H1 (cell line): ENCODE measurements around the gene PQBP1. TPM values are rescaled to one million over a fixed set of nuclear protein-coding genes. Genes with fewer than 3 reads are reported as not detected.

Source experiments
- CTCF ChIA-PET: fragments of 300-600 bp; sonication (Branson Sonifier 250); formaldehyde crosslinking; loops from one replicate; lab custom pipeline; 2021; ENCODE audit not compliant: partially characterized antibody; lab: Charles Lee
- POLR2A ChIA-PET: fragments of 300-600 bp; sonication (Branson Sonifier 250); formaldehyde crosslinking; loops from one replicate; lab custom pipeline; 2021; ENCODE audit warnings: inconsistent platforms; ENCODE audit not compliant: partially characterized antibody; lab: Charles Lee
- DNase-seq, 2 experiments: peaks; one replicate each; pipeline versions ENCODE4 v3.0.0 to v3.0.0-alpha.2; 2010 to 2022; ENCODE audit warnings: low spot score in 2 of 2, low read depth in 1 of 2, mixed read lengths in 1 of 2
- FAIRE-seq: peaks from 2 replicates; lab custom pipeline; 2011; peaks lifted over from hg19 to GRCh38; lab: Jason Lieb, UNC
- H2AFZ ChIP-seq: 2 replicates; pipeline ENCODE4 v1.8.1; 2012; ENCODE audit warnings: low read length, inconsistent platforms
- H2AK5ac ChIP-seq: 2 replicates; pipeline ENCODE4 v1.6.1; 2013; ENCODE audit warnings: low read depth, low read length
- H2BK120ac ChIP-seq: replicated peaks from 2 replicates; pipeline ENCODE3; 2013; ENCODE audit warnings: low read depth, low read length, inconsistent platforms
- H2BK12ac ChIP-seq: 2 replicates; pipeline ENCODE4 v1.6.1; 2013; ENCODE audit warnings: low read depth, low read length
- H2BK15ac ChIP-seq: 2 replicates; pipeline ENCODE4 v1.6.1; 2013; ENCODE audit warnings: low read length
- H2BK20ac ChIP-seq: 2 replicates; pipeline ENCODE4 v1.6.1; 2013; ENCODE audit warnings: low read length
- H2BK5ac ChIP-seq: 2 replicates; pipeline ENCODE4 v1.6.1; 2013; ENCODE audit warnings: low read depth, low read length
- H3K14ac ChIP-seq: 2 replicates; pipeline ENCODE4 v1.6.1; 2013; ENCODE audit warnings: inconsistent platforms; ENCODE audit not compliant: insufficient read length
- H3K18ac ChIP-seq: 2 replicates; pipeline ENCODE4 v1.6.1; 2013; ENCODE audit warnings: low read length; ENCODE audit errors: extremely low read depth
- H3K23ac ChIP-seq: 2 replicates; pipeline ENCODE4 v1.6.1; 2013; ENCODE audit warnings: inconsistent platforms; ENCODE audit not compliant: insufficient read length
- H3K23me2 ChIP-seq: 2 replicates; pipeline ENCODE4 v1.6.1; 2013; ENCODE audit warnings: low read depth, low read length
- H3K27ac ChIP-seq: 2 replicates; pipeline ENCODE4 v1.6.1; 2011; ENCODE audit warnings: low read depth, low read length, inconsistent platforms
- H3K27me3 ChIP-seq, 4 experiments: replicated peaks in 1 of 4; 1 replicate in 1 of 4; 2 replicates in 3 of 4; pipeline versions ENCODE4 v1.6.1 to v1.8.1; 2011 to 2013; ENCODE audit warnings: low read length in 3 of 4, mild to moderate bottlenecking in 3 of 4, inconsistent platforms in 2 of 4, mixed read lengths in 2 of 4, moderate library complexity in 1 of 4; ENCODE audit not compliant: control insufficient read depth in 3 of 4, insufficient read depth in 3 of 4; ENCODE audit errors: extremely low read depth in 1 of 4
- H3K36me3 ChIP-seq, 4 experiments: 2 replicates each; pipeline versions ENCODE4 v1.6.1 to v1.8.1; 2011 to 2013; ENCODE audit warnings: mild to moderate bottlenecking in 4 of 4, low read length in 3 of 4, moderate library complexity in 2 of 4, control low read depth in 1 of 4, inconsistent platforms in 1 of 4; ENCODE audit not compliant: insufficient read depth in 4 of 4, control insufficient read depth in 2 of 4
- H3K4ac ChIP-seq: replicated peaks from 2 replicates; pipeline ENCODE3; 2013; ENCODE audit warnings: low read length, low read depth, mixed read lengths, inconsistent platforms; ENCODE audit not compliant: insufficient read length
- H3K4me1 ChIP-seq, 4 experiments: replicated peaks in 1 of 4; 1 replicate in 1 of 4; 2 replicates in 3 of 4; pipeline versions ENCODE4 v1.6.1 to v1.8.1; 2011 to 2013; ENCODE audit warnings: low read length in 3 of 4, inconsistent platforms in 2 of 4, mixed read lengths in 1 of 4; ENCODE audit not compliant: insufficient read depth in 4 of 4, control insufficient read depth in 3 of 4
- H3K4me2 ChIP-seq, 2 experiments: 2 replicates each; pipeline versions ENCODE4 v1.6.1 to v1.8.1; 2011 to 2013; ENCODE audit warnings: low read depth in 2 of 2, low read length in 2 of 2, control low read depth in 1 of 2, inconsistent platforms in 1 of 2, mild to moderate bottlenecking in 1 of 2; ENCODE audit not compliant: insufficient read depth in 1 of 2
- H3K4me3 ChIP-seq, 4 experiments: fragments of 200-600, 300-600 bp in 1 of 4; sonication (generic), shearing (Covaris generic), sonication (Bioruptor Twin) in 1 of 4; 2 replicates each; pipeline versions ENCODE4 v1.5.1 to v1.8.1; 2011 to 2016; ENCODE audit warnings: low read length in 4 of 4, low read depth in 3 of 4, control low read depth in 2 of 4, inconsistent platforms in 2 of 4, mild to moderate bottlenecking in 2 of 4, mixed read lengths in 1 of 4, moderate library complexity in 1 of 4; ENCODE audit not compliant: insufficient read depth in 2 of 4; ENCODE audit errors: extremely low read depth in 1 of 4
- H3K56ac ChIP-seq: replicated peaks from 2 replicates; pipeline ENCODE3; 2013; ENCODE audit warnings: low read depth, mild to moderate bottlenecking, mixed read lengths, low read length, inconsistent platforms; ENCODE audit not compliant: insufficient read length
- H3K79me1 ChIP-seq: 2 replicates; pipeline ENCODE4 v1.6.1; 2013; ENCODE audit warnings: low read depth, low read length, control low read depth
- H3K79me2 ChIP-seq, 2 experiments: 2 replicates each; pipeline versions ENCODE4 v1.6.1 to v1.8.1; 2012 to 2013; ENCODE audit warnings: low read length in 2 of 2, mild to moderate bottlenecking in 2 of 2, inconsistent platforms in 1 of 2; ENCODE audit not compliant: insufficient read depth in 2 of 2, control insufficient read depth in 1 of 2
- H3K9ac ChIP-seq, 4 experiments: replicated peaks in 1 of 4; 1 replicate in 1 of 4; 2 replicates in 3 of 4; pipeline versions ENCODE4 v1.6.1 to v1.8.1; 2011 to 2013; ENCODE audit warnings: low read depth in 3 of 4, low read length in 3 of 4, control low read depth in 2 of 4, mild to moderate bottlenecking in 2 of 4, moderate library complexity in 2 of 4, inconsistent platforms in 1 of 4; ENCODE audit errors: extremely low read depth in 1 of 4
- H3K9me3 ChIP-seq, 2 experiments: 2 replicates each; pipeline versions ENCODE4 v1.6.1 to v1.8.1; 2012 to 2013; ENCODE audit warnings: mild to moderate bottlenecking in 2 of 2, moderate library complexity in 2 of 2, control low read depth in 1 of 2, inconsistent platforms in 1 of 2, low read depth in 1 of 2, low read length in 1 of 2, mixed read lengths in 1 of 2; ENCODE audit not compliant: insufficient read depth in 2 of 2
- H4K20me1 ChIP-seq, 2 experiments: replicated peaks in 1 of 2; 2 replicates each; pipeline versions ENCODE3 to v1.8.1; 2011 to 2013; ENCODE audit warnings: inconsistent platforms in 2 of 2, low read length in 2 of 2, mild to moderate bottlenecking in 1 of 2; ENCODE audit not compliant: insufficient read depth in 2 of 2, control insufficient read depth in 1 of 2
- H4K5ac ChIP-seq: 2 replicates; pipeline ENCODE4 v1.6.1; 2013; ENCODE audit warnings: low read length, low read depth, mixed read lengths, inconsistent platforms; ENCODE audit not compliant: insufficient read length
- H4K8ac ChIP-seq: 2 replicates; pipeline ENCODE4 v1.8.0; 2013; ENCODE audit warnings: mild to moderate bottlenecking, moderate library complexity, low read length, inconsistent platforms; ENCODE audit not compliant: insufficient read depth; ENCODE audit errors: extremely low read depth
- H4K91ac ChIP-seq: replicated peaks from 2 replicates; pipeline ENCODE3; 2013; ENCODE audit warnings: low read length, mixed read lengths, inconsistent platforms; ENCODE audit not compliant: insufficient read length
- CBX8 ChIP-seq: fragments of 300-800, 300-1000 bp; sonication (generic); IDR thresholded peaks from 2 replicates; pipeline ENCODE4 v1.7.1; 2016; ENCODE audit warnings: low read depth, low read length, borderline replicate concordance
- HDAC6 ChIP-seq: IDR thresholded peaks from one replicate; pipeline ENCODE4 v1.7.1; 2012; ENCODE audit warnings: low read depth, mild to moderate bottlenecking, inconsistent platforms, low read length, moderate library complexity
- KDM1A ChIP-seq: fragments of 200-600, 300-600 bp; sonication (generic); IDR thresholded peaks from 2 replicates; pipeline ENCODE4 v1.7.1; 2016; ENCODE audit warnings: mild to moderate bottlenecking, low read length, borderline replicate concordance
- NANOG ChIP-seq: IDR thresholded peaks from 2 replicates; pipeline ENCODE4 v1.6.1; 2011; ENCODE audit warnings: low read length, low read depth, mild to moderate bottlenecking, inconsistent platforms; ENCODE audit not compliant: insufficient read depth, poor library complexity, severe bottlenecking
- POLR2A ChIP-seq, 2 experiments: IDR thresholded peaks; 1 replicate in 1 of 2; 2 replicates in 1 of 2; pipeline ENCODE4 v1.6.1; 2011; ENCODE audit warnings: low read depth in 2 of 2, low read length in 2 of 2, mild to moderate bottlenecking in 2 of 2; ENCODE audit errors: control extremely low read depth in 1 of 2
- POLR2AphosphoS5 ChIP-seq: IDR thresholded peaks from 2 replicates; pipeline ENCODE4 v1.6.1; 2011; ENCODE audit warnings: low read depth, low read length
- RAD21 ChIP-seq, 2 experiments: IDR thresholded peaks in 1 of 2; conservative IDR thresholded peaks in 1 of 2; 2 replicates each; pipeline ENCODE4 v1.6.1; 2011; ENCODE audit warnings: low read depth in 2 of 2, low read length in 2 of 2, improper control_type of control experiment in 1 of 2, inconsistent platforms in 1 of 2, mild to moderate bottlenecking in 1 of 2, moderate library complexity in 1 of 2
- SIRT6 ChIP-seq: IDR thresholded peaks from one replicate; pipeline ENCODE4 v1.7.1; 2012; ENCODE audit warnings: low read length, inconsistent platforms
- TBP ChIP-seq: IDR thresholded peaks from 2 replicates; pipeline ENCODE4 v1.6.1; 2011; ENCODE audit warnings: low read depth, low read length, improper control_type of control experiment
- WGBS, 2 experiments: shearing (Covaris generic) in 1 of 2; methylation state at CpG; one replicate each; pipeline versions ENCODE4 v1.1.6 to v1.1.7; 2013 to 2015; ENCODE audit warnings: low lambda C conversion rate in 2 of 2, mixed read lengths in 2 of 2, inconsistent platforms in 1 of 2, low coverage in 1 of 2, missing lambda C conversion rate in 1 of 2; ENCODE audit not compliant: insufficient replicate concordance in 2 of 2, insufficient coverage in 1 of 2, insufficient read length in 1 of 2; ENCODE audit errors: extremely low coverage in 1 of 2, missing lambda C conversion rate in 1 of 2; 5-methylcytosine and 5-hydroxymethylcytosine counted together
- polyA plus RNA-seq, 7 experiments: library from polyadenylated mRNA; depleted of rRNA in 3 of 7; stranded (reverse) in 5 of 7; unstranded in 2 of 7; fragments of >200 nt in 5 of 7; fragments of 200-250 nt in 2 of 7; gene quantifications; 1 replicate in 5 of 7; 2 replicates in 1 of 7; 4 replicates in 1 of 7; pipeline versions ENCODE4 v1.2.1 to v1.2.3, GENCODE V29; 2011 to 2013; ENCODE audit warnings: missing spikeins in 2 of 7, mixed read lengths in 2 of 7
- total RNA-seq: library from RNA; stranded (reverse); fragmentation: NEBNext Ultra II Directional; extraction: Animal tissue kit (Norgen Biotek cat#: 25700); gene quantifications from 2 replicates; pipeline ENCODE4 v1.2.1, GENCODE V29; 2021

The PQBP1 gene
- total and polyA plus RNA-seq, 2 of the 8 experiments (the other 6 are each of a cell fraction or from before 2014, with no cell fraction given): 91.7 to 95.9 TPM

DNA sequence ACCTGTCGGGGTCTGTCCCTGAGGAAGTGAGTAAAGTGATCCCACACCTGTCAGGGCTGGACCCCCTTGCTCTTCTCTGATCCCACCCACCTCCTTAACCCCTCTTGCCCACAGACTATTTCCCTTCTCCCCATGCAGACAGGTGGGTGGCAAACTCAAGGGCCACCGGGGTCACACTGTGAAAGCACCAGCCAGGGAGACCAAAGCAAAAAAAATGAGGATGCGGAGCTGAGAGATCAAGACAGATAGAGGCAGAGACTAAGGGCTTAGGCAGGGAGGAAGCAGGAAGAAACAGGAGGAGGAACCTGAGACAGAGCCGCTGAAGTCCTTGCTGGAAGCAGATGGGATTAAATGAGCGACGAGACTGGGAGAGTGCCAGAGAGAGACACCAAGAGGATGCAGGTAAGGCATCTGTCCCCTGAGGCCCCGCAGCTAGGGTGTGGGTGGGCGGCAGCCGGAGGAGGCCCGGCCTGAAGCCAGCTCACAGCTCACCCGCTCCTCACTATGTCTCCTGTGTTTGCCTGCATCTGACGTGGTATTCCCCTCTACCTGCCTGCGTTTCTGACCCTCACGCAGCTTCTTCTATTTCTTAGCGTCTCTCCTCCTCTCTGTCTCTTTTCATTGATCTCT, 7.3 kb upstream of the PQBP1 start:
- no peak overlapping the region for H3K14ac ChIP-seq
- no peak overlapping the region for H2AK5ac ChIP-seq
- H4K20me1 ChIP-seq: peaks cover 0 to 2% of the 10 kb centered on the region in 2 experiments
- no peaks in the 10 kb centered on the region; the same call in 1 of the 2 replicates for H3K79me1 ChIP-seq
- peaks cover 0 to 3% of the 10 kb centered on the region in 2 experiments; a peak in 2 of 4 replicates for H3K79me2 ChIP-seq
- no peak overlapping the region; the same call in 1 of the 2 replicates for H2BK15ac ChIP-seq
- no peaks in the 10 kb centered on the region for H3K27me3 ChIP-seq
- no peak overlapping the region for H3K9ac ChIP-seq
- POLR2A ChIA-PET: interaction anchor here (0.6 to 2.9 kb wide), 7 partner anchors 21 to 250 kb away, joined by 3 to 15 read pairs (median 4); partner anchors contain the start of gene SLC35A2
- no peak overlapping the region for H2AFZ ChIP-seq
- H4K91ac ChIP-seq: no peak overlapping the region
- no peak overlapping the region for H3K4ac ChIP-seq
- H3K23ac ChIP-seq: no peak overlapping the region
- no peak overlapping the region for H2BK120ac ChIP-seq
- H2BK20ac ChIP-seq: no peak overlapping the region
- H3K36me3 ChIP-seq: peaks cover 0 to 7% (median 3%) of the 10 kb centered on the region in 4 experiments; a peak in 2 of 8 replicates
- FAIRE-seq (no peak), DNase-seq (no peak)
- no peak overlapping the region for H4K5ac ChIP-seq
- no peak overlapping the region for H3K56ac ChIP-seq
- H3K27ac ChIP-seq: no peak overlapping the region
- H3K4me3 ChIP-seq: peak overlapping the region; percentile 30 to 76 (median 46); a peak in 5 of 8 replicates
- H4K8ac ChIP-seq: no peak overlapping the region; the same call in 1 of the 2 replicates
- WGBS, 2 experiments: 59% methylated on average over 9 of the region's 15 CpGs; no CpG with 5 or more reads in 1 of the 2 experiments
- peaks cover 5% of the 10 kb centered on the region; the same call in 1 of the 2 replicates for H3K23me2 ChIP-seq
- H3K4me1 ChIP-seq: 0 out of 7 replicates have a peak, but pooled peaks cover 0 to 4% (median 0%) of the 10 kb centered on the region in 4 experiments
- H2BK5ac ChIP-seq: no peak overlapping the region
- H3K9me3 ChIP-seq: no peaks in the 10 kb centered on the region
- no peak overlapping the region for H3K18ac ChIP-seq
- CTCF ChIA-PET: no interaction called here
- peak overlapping the region; percentile 43 to 69; a peak in 3 of 4 replicates for H3K4me2 ChIP-seq
- H2BK12ac ChIP-seq: no peak overlapping the region; the same call in 1 of the 2 replicates
- TF ChIP-seq NANOG (no peak), HDAC6 (no peak), KDM1A (no peak), SIRT6 (no peak), RAD21 (IDR thresholded peaks at IDR 0.05 in 1 of 2, conservative IDR thresholded peaks at IDR 0.05 in 1 of 2; ENCODE audit: low read depth in 2 of 2, low read length in 2 of 2) (no peak), CBX8 (no peak), POLR2AphosphoS5 (no peak), TBP (no peak), POLR2A (IDR thresholded peaks at IDR 0.05; ENCODE audit: control extremely low read depth in 1 of 2, low read depth in 2 of 2, low read length in 2 of 2) (no peak)
